HG03108 (cell line): ENCODE data around the gene GARIN5A.

Experiments used
- ATAC-seq: cut with Tn5 transposase; IDR thresholded peaks from one replicate; pipeline ENCODE4 v1.9.1; 2021; ENCODE audit warnings: moderate library complexity; ENCODE audit not compliant: unreplicated experiment

The GARIN5A gene

GRCh38 chr19:50418176-50419021 is 58.2 kb downstream of the GARIN5A start, which contains the start of gene SPIB:
Gene SPIB, plus strand, starts transcription at chr19:50418938. Its CDS starts 25 bp downstream, at chr19:50418963.
- ATAC-seq: no peak

GRCh38 chr19:50417111-50418081 is 59.3 kb downstream of the GARIN5A start:
- no peak for ATAC-seq
